Right forelimb (tissue), 1 donor: Measurements from ENCODE around the gene PCGF3.
A peak's percentile ranks its signal among the peaks of the same experiment; 100 is the strongest.
"Not testable (repeated sequence)": the region's sequence is repeated elsewhere in the genome, so short reads cannot be mapped to it uniquely, and the experiment has no call there.

Experiments
- DNase-seq: peaks from one replicate; pipeline ENCODE4 v3.0.0-alpha.2; 2018

The PCGF3 gene

GRCh38 chr4:704198-704891 is 1.3 kb upstream of the PCGF3 start:
- DNase-seq, result no peak

DNA sequence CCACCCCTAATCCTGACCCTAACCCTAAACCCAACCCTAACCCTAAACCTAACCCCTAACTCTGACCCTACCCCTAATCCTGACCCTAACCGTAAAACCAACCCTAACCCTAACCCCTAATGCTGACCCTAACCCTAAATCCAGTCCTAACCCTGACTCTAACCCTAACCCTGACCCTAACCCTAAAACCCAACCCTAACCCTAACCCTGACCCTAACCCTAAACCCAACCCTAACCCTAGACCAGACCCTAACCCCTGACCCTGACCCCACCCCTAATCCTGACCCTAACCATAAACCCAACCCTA is 708 bp upstream of the PCGF3 start:
- DNase-seq, result no peak

DNA sequence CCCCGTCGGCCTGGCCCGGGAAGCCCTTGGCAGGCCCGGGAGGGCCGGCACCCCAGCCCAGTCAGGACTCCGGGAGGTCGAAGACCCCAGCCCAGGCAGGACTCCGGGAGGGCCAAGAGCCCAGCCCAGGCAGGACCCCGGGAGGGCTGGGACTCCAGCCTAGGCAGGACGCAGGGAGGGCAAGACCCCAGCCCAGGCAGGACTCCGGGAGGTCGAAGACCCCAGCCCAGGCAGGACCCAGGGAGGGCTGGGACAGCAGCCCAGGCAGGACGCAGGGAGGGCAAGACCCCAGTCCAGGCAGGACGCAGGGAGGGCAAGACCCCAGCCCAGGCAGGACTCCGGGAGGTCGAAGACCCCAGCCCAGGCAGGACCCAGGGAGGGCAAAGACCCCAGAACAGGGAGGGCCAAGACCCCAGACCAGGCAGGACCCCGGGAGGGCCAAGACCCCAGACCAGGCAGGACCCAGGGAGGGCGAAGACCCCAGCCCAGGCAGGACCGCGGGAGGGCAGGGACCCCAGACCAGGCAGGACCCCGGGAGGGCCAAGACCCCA is 526 bp downstream of the PCGF3 start:
- DNase-seq, result not testable (repeated sequence)

- no peak for DNase-seq
Observed at GRCh38 chr4:706834-707598, 1.4 kb downstream of the PCGF3 start.

- no peak for DNase-seq
Observed at GRCh38 chr4:707929-708630, 2.4 kb downstream of the PCGF3 start.

GRCh38 chr4:708631-708933 is 3.0 kb downstream of the PCGF3 start:
- DNase-seq, result no peak

DNA sequence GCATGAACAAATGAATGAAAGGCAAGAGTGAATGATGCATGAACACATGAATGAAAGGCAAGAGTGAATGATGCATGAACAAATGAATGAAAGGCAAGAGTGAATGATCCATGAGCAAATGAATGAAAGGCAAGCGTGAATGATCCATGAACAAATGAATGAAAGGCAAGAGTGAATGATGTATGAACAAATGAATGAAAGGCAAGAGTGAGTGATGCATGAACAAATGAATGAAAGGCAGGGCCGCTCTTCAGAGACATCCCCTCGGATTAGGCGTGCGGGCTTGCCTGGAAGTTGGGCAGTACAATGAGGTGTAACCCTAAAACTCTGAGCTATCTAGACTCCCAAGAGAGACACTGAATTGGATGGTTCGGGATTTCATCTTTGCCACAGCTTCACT is 3.7 kb downstream of the PCGF3 start:
- no peak for DNase-seq

- DNase-seq, result no peak
Observed at GRCh38 chr4:710116-710515, 4.5 kb downstream of the PCGF3 start.

- no peak for DNase-seq
Observed at GRCh38 chr4:710916-711315, 5.3 kb downstream of the PCGF3 start.

DNA sequence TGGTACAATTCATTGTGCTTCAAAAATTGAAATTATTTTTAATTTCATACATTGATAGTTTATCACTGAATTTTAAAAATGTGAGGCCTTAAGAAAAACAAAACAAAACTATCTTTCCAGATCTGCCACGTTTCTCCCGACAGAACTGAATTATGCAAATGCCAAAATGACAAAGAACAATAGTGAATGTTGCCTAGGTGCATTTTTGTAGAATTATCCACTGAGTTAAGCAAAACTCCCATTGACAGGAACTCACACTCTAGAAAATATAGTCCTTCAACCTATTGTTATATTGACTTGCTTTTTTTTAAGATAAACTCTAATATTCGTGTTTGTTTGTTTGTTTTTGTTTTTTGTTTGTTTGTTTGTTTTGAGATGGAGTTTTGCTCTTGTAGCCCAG is 6.5 kb downstream of the PCGF3 start:
- DNase-seq, result no peak

GRCh38 chr4:712916-713632 is 7.4 kb downstream of the PCGF3 start:
- no peak for DNase-seq

GRCh38 chr4:714087-714486 is 8.5 kb downstream of the PCGF3 start:
- DNase-seq, result no peak

DNA sequence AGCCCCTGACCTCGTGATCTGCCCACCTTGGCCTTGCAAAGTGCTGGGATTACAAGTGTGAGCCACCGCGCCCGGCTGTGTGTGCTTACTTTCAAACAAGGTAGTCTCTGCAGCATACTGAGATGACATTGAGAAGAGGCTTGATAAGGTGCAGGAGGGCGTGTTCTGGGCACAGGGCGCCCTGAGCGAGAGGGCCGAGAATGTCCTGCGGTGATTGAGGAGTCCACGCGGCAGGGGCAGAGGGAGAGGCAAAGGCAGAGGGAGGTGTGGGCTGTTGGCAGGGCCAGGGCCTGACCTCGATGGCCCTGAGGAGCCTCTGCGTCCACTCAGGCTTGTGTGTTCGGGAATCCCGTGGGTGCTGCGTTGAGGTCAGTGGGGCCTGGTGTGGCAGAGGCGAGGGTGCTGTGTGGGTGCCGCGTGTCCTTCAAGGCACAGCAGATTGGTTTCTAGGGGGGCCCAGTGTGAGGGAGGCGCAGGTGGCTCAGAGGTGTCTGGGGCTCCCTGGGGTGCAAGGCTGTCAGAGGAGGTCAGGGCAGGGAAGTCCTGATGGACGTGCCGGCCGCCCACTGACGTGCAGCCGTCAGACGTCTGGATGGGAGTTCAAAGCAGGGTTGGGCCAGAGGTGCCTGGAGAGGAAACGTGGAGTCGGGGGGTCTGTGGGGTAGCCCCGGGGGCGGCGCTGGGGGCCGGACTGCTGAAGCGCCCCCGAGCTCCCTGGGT is 12.1 kb downstream of the PCGF3 start:
- no peak for DNase-seq

- no peak for DNase-seq
Observed at GRCh38 chr4:718460-718859, 12.8 kb downstream of the PCGF3 start.

DNA sequence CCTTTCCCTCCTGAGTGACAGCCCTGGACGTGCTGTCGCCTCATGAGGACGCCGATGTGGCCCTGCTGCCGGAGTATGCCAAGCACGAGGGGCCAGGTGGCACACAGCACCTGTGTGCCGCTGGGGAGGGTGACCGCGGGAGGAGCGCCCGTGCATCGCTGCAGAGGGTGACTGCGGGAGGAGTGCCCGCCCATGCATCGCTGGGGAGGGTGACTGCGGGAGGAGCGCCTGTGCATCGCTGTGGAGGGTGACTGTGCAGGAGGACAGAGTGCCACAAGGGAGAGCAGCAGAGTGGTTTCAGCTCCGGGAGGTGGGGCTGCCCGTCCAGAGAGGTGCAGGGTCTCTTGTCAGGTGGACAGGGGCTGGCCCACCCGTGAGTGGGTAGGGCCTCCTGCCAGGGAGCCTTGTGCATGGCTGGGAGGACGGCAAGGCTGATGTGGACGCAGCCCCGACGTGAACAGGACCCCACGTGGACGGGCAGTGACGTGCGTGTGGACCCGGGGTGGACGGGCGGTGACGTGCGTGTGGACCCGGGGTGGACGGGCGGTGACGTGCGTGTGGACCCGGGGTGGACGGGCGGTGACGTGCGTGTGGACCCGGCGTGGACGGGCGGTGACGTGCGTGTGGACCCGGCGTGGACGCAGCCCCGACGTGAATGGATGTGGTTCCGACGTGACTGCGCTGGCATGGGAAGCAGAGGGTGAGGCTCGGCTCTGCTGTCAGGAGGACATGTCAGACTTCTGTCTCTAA is 14.7 kb downstream of the PCGF3 start:
- no peak for DNase-seq

DNA sequence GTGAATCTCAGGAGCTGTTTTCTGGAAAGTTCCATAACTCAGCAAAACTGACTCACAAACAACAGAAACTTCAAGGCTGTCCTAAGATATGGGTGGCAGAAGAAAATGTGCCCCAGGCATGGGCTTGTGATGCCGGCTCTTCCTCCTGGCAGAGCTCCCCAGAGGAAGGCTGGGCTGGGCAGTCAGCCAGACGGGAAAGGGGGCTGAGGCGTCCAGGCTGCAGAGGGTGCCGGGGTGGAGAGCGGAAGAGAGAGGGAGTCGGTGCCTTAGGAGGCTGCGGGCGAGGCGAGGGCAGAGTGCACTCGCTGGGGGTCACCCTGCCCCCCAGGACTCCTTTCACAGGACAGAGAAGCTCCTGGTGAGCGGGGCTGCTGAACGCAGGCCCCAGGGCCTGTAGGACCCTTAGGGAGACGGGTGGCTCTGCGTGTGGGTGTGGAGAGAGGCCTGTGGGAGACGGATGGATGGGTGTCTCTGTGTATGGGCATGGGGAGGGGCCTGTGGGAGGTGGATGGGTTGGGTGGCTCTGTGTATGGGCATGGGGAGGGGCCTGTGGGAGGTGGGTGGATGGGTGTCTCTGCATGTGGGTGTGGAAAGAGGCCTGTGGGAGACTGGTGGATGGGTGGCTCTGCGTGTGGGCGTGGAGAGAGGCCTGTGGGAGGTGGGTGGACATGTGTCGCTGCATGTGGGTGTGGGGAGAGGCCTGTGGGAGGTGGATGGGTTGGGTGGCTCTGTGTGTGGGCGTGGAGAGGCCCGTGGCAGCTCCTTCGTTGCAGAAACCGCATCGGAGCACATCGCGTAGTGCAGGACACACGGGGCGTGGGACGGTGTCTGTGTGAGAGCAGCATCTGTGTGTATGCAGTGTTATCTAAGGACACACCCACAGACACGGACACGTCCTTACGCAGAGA is 15.9 kb downstream of the PCGF3 start:
- no peak for DNase-seq

- no peak for DNase-seq
Observed at GRCh38 chr4:722169-722725, 16.6 kb downstream of the PCGF3 start.

- DNase-seq, result no peak
Observed at GRCh38 chr4:722851-723360, 17.3 kb downstream of the PCGF3 start.

DNA sequence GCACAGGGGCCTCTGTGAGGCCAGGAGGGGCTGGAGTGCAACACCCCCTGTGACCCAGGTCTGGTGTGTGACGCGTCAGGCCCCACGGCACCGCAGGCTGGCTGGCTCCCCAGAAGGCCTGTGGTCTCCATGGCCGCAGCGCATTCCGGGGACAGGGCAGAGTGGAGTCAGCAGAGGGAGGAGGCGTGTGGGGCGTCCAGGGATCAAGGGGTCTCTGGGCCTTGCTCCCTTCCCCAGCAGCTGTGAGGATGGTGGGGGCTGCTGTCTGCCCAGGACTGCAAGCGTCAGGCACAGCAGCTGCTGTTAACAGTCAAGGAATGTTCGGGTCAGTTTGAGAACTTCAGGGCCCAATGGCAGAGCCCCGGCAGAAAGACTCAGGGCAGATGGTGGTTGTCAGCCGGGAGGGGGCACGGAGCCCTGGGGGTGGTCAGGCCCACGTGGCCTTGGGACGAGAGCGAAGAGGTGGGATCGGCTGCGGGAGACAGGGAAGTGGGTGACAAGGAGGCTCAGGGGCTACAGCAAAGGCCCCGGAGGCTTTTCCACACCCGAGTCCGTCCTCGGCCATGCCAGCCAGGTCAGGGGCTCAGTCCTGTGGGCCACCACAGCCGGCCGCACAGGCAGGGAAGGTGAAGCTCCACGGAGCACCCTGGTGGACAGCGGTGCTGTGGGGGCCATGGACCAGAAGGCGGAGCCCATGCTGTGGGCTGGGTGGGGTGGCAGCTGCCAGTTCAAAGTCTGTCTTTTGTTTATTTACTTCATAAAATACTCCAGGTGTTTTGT is 18.3 kb downstream of the PCGF3 start:
- peak; percentile 64 for DNase-seq
